ENCODE results near the gene MAML3.
A peak's percentile ranks its signal among the peaks of the same experiment; 100 is the strongest.

Gene MAML3

GRCh38 chr4:140097572-140097971 is 56.4 kb downstream of the MAML3 start:
- no peak for DNase-seq

- DNase-seq: no peak
Measured at GRCh38 chr4:140096921-140097320, 57.1 kb downstream of the MAML3 start.

- no peak for DNase-seq
Measured at GRCh38 chr4:140096483-140096861, 57.5 kb downstream of the MAML3 start.

- DNase-seq: peak; percentile 14 to 73 (median 60)
Measured at GRCh38 chr4:140095694-140096482, 58.1 kb downstream of the MAML3 start.

GRCh38 chr4:140094438-140095420 is 59.3 kb downstream of the MAML3 start:
- DNase-seq: peak; percentile 51 to 75 (median 60)

- DNase-seq: no peak
Measured at GRCh38 chr4:140092094-140092851, 61.7 kb downstream of the MAML3 start.

- no peak for DNase-seq
Measured at GRCh38 chr4:140091305-140091704, 62.7 kb downstream of the MAML3 start.

- DNase-seq: no peak
Measured at GRCh38 chr4:140090215-140090731, 63.7 kb downstream of the MAML3 start.

GRCh38 chr4:140089216-140089615 is 64.8 kb downstream of the MAML3 start:
- DNase-seq: no peak

GRCh38 chr4:140088323-140088967 is 65.5 kb downstream of the MAML3 start:
- DNase-seq: no peak

GRCh38 chr4:140085881-140086280 is 68.1 kb downstream of the MAML3 start:
- DNase-seq: no peak

- DNase-seq: no peak
Measured at GRCh38 chr4:140085062-140085622, 68.8 kb downstream of the MAML3 start.

GRCh38 chr4:140084385-140084784 is 69.6 kb downstream of the MAML3 start:
- DNase-seq: no peak

- no peak for DNase-seq
Measured at GRCh38 chr4:140082391-140082755, 71.6 kb downstream of the MAML3 start.

GRCh38 chr4:140081641-140082390 is 72.2 kb downstream of the MAML3 start:
- no peak for DNase-seq

GRCh38 chr4:140080883-140081282 is 73.1 kb downstream of the MAML3 start:
- no peak for DNase-seq

GRCh38 chr4:140078366-140078765 is 75.6 kb downstream of the MAML3 start:
- no peak for DNase-seq

GRCh38 chr4:140076307-140076706 is 77.7 kb downstream of the MAML3 start:
- peak in 1 of 6 experiments; percentile 15 for DNase-seq

GRCh38 chr4:140071806-140072205 is 82.2 kb downstream of the MAML3 start:
- peak; percentile 32 to 79 (median 65) for DNase-seq

GRCh38 chr4:140070973-140071372 is 83.0 kb downstream of the MAML3 start:
- peak in 1 of 6 experiments; percentile 33 for DNase-seq

- DNase-seq: peak in 3 of 6 experiments; percentile 13 to 46 (median 32)
Measured at GRCh38 chr4:140070366-140070765, 83.6 kb downstream of the MAML3 start.

Data from stimulated activated naive CD4-positive, alpha-beta T cell (primary cell).